Esophagus squamous epithelium (tissue), 5 donors: ENCODE data around the gene NELL1. TPM values are rescaled to one million over a fixed set of nuclear protein-coding genes. Genes with fewer than 3 reads are reported as not detected.

Experiments
- DNase-seq: peaks from one replicate; lab custom pipeline; 2025; lab: John Stamatoyannopoulos, UW
- H3K27ac ChIP-seq, 4 donors: fragments of 200-600 bp; sonication (generic); one replicate each; pipeline ENCODE4 v1.5.1; 2016 to 2019; ENCODE audit warnings: mild to moderate bottlenecking in 1 of 4
- H3K27me3 ChIP-seq, 4 donors: fragments of 200-600 bp; sonication (generic); 1 replicate in 3 of 4; 2 replicates in 1 of 4; pipeline versions ENCODE4 v1.5.1 to v1.6.0; 2017 to 2021; ENCODE audit warnings: antibody characterized with exemption in 1 of 4
- H3K36me3 ChIP-seq, 3 donors: fragments of 200-600 bp; sonication (generic); one replicate each; pipeline ENCODE4 v1.5.1; 2016 to 2019
- H3K4me1 ChIP-seq, 3 donors: fragments of 200-600 bp; sonication (generic); one replicate each; pipeline ENCODE4 v1.5.1; 2017 to 2019
- H3K4me3 ChIP-seq, 4 donors: fragments of 200-600 bp; sonication (generic); 1 replicate in 3 of 4; 2 replicates in 1 of 4; pipeline ENCODE4 v1.5.1; 2016 to 2019; ENCODE audit warnings: mild to moderate bottlenecking in 2 of 4, moderate library complexity in 1 of 4
- H3K9me3 ChIP-seq, 3 donors: fragments of 200-600 bp; sonication (generic); one replicate each; pipeline ENCODE4 v1.5.1; 2016 to 2019
- POLR2A ChIP-seq, 4 donors: fragments of 450-650 bp; IDR thresholded peaks; one replicate each; pipeline ENCODE4 v1.6.1; 2017; ENCODE audit warnings: antibody characterized with exemption in 4 of 4, mild to moderate bottlenecking in 4 of 4, moderate library complexity in 3 of 4
- WGBS, 2 donors: methylation state at CpG; one replicate each; pipeline ENCODE4 v1.1.5; 2018; 5-methylcytosine and 5-hydroxymethylcytosine counted together
- intact Hi-C: fragments of 100-400 bp; cut with DNase I; formaldehyde crosslinking; loops from one replicate; pipeline ENCODE4 v1.15.0; 2022
- total RNA-seq, 4 donors: library from RNA; depleted of rRNA; stranded (reverse); fragments of >200 nt; gene quantifications; one replicate each; pipeline ENCODE4 v1.1.0, GENCODE V29; 2016
- TF ChIP-seq, protein P1 (sequence below), 6 experiments: fragments of 450-650 bp in 4 of 6; fragments of 200-600 bp in 2 of 6; sonication (generic) in 2 of 6; IDR thresholded peaks; one replicate each; pipeline ENCODE4 v1.5.1; 2016 to 2019; ENCODE audit warnings: antibody characterized with exemption in 6 of 6, mild to moderate bottlenecking in 4 of 6, moderate library complexity in 4 of 6
- donor health status: DM: yes; HTN: yes; CAD: no.

Gene NELL1
- total RNA-seq, 4 donors from 2014 or later = 1.5 TPM; not detected in 3

GRCh38 chr11:20880094-20880493 lies 210.7 kb downstream of the NELL1 start:
- WGBS, 2 donors = 67 to 85% methylated on average over 1 of the region's 1 CpG
- TF ChIP-seq, protein P1, sequence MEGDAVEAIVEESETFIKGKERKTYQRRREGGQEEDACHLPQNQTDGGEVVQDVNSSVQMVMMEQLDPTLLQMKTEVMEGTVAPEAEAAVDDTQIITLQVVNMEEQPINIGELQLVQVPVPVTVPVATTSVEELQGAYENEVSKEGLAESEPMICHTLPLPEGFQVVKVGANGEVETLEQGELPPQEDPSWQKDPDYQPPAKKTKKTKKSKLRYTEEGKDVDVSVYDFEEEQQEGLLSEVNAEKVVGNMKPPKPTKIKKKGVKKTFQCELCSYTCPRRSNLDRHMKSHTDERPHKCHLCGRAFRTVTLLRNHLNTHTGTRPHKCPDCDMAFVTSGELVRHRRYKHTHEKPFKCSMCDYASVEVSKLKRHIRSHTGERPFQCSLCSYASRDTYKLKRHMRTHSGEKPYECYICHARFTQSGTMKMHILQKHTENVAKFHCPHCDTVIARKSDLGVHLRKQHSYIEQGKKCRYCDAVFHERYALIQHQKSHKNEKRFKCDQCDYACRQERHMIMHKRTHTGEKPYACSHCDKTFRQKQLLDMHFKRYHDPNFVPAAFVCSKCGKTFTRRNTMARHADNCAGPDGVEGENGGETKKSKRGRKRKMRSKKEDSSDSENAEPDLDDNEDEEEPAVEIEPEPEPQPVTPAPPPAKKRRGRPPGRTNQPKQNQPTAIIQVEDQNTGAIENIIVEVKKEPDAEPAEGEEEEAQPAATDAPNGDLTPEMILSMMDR (IDR thresholded peaks at IDR 0.05) = no peak
- no peak for TF ChIP-seq POLR2A (IDR thresholded peaks at IDR 0.05)
- H3K36me3 ChIP-seq = no peaks in the 10 kb centered on the region
- H3K27ac ChIP-seq = no peak overlapping the region
- no peaks in the 10 kb centered on the region for H3K27me3 ChIP-seq
- no peak for DNase-seq
- no peak overlapping the region for H3K4me3 ChIP-seq
- no peaks in the 10 kb centered on the region for H3K9me3 ChIP-seq
- intact Hi-C loops = no loop called here
- H3K4me1 ChIP-seq = no peaks in the 10 kb centered on the region

DNA sequence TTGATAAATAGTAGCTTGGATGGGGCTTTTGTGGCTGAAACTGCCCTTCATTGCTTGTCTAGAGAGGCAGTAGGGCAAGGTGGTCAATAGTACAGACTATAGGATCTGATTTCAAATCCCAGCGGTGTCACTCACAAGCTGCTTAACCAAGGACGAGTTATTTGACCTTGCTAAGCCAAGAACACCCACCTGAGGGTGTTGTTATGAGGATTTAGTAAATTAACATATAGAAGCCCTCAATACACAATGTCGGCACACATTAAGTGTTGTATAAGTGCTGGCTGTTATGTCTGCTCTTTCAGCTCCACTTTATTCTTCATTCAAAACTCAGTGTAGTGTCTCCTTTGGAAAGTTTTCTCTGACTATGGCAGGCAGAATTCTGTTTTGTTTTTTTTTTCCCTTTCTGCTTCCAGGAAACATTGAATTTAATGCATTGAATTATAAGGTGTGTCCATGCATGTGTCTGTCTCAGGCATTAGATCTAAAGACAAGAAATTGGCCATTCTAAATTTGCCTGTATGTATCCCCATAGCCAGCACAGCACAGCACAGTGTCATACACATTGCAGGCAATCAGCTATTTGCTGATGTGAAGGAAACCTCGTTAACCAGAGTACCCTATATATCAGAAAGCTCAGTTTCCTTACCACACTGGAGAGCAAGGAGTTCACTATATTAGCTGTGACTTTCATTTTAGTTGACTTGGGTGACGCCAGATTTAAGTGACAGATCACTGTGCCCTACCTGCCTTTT lies 212.1 kb downstream of the NELL1 start:
- Histone ChIP-seq H3K4me1 (no peaks in the 10 kb centered on the region), H3K27ac (no peak overlapping the region), H3K27me3 (no peaks in the 10 kb centered on the region), H3K9me3 (no peaks in the 10 kb centered on the region), H3K36me3 (no peaks in the 10 kb centered on the region), H3K4me3 (no peak overlapping the region)
- 34% methylated on average over 5 of the region's 5 CpGs for WGBS, 2 donors
- no peak for TF ChIP-seq POLR2A (IDR thresholded peaks at IDR 0.05)
- TF ChIP-seq, protein P1 (IDR thresholded peaks at IDR 0.05) = no peak
- DNase-seq = no peak
- intact Hi-C loops = no loop called here

DNA sequence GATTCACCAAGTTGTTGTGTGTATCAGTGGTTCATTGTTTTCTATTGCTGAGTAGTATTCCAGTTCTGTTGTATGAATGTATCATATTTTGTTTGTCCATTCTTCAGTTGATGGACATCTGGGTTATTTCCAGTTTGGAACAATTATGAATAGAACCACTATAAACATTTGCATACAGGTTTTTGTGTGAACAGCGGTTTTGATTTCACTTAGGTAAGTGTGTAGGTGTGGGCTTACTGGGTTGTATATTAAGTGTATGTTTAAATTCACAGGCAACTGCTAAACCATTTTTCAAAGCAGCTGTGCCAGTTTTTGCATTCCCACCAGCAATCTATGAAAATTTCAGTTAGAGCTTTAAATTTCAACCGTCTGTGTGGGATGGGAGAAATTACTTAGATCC lies 217.8 kb downstream of the NELL1 start:
- intact Hi-C loops = no loop called here
- WGBS, 2 donors = 66 to 77% methylated on average over 2 of the region's 2 CpGs
- H3K27ac ChIP-seq = no peak overlapping the region

DNA sequence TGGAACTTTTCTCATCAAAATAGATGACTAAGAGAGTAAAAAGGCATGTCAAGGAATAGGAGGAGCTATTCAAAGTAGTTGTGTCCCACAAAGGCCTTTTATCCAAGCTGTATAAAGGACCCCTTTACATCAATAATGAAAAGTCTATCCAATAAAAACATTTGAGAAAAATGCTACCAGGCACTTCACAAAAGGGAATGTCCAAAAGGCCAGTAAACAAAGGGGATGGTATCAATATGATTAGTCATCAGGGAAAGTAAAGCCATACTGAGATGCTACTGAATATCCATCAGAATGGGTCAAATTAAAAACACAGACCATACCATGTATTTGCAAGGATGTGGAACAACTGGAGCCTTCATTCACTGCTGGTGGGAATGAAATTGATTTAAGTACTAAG lies 224.9 kb downstream of the NELL1 start:
- H3K27me3 ChIP-seq = no peaks in the 10 kb centered on the region
- intact Hi-C loops = no loop called here
- H3K9me3 ChIP-seq = no peaks in the 10 kb centered on the region
- no peaks in the 10 kb centered on the region for H3K4me1 ChIP-seq
- no peak for DNase-seq
- no peak overlapping the region for H3K27ac ChIP-seq
- no peak overlapping the region for H3K4me3 ChIP-seq
- no peaks in the 10 kb centered on the region for H3K36me3 ChIP-seq
- TF ChIP-seq, protein P1 (IDR thresholded peaks at IDR 0.05) = no peak
- no peak for TF ChIP-seq POLR2A (IDR thresholded peaks at IDR 0.05)

More for the DNA sequence above, 217.8 kb downstream of the NELL1 start:
- Histone ChIP-seq H3K27me3 (no peaks in the 10 kb centered on the region), H3K4me3 (no peak overlapping the region), H3K9me3 (no peaks in the 10 kb centered on the region), H3K4me1 (no peaks in the 10 kb centered on the region), H3K36me3 (no peaks in the 10 kb centered on the region)
- no peak for DNase-seq
- TF ChIP-seq POLR2A (IDR thresholded peaks at IDR 0.05) = no peak
- TF ChIP-seq, protein P1 (IDR thresholded peaks at IDR 0.05) = no peak

DNA sequence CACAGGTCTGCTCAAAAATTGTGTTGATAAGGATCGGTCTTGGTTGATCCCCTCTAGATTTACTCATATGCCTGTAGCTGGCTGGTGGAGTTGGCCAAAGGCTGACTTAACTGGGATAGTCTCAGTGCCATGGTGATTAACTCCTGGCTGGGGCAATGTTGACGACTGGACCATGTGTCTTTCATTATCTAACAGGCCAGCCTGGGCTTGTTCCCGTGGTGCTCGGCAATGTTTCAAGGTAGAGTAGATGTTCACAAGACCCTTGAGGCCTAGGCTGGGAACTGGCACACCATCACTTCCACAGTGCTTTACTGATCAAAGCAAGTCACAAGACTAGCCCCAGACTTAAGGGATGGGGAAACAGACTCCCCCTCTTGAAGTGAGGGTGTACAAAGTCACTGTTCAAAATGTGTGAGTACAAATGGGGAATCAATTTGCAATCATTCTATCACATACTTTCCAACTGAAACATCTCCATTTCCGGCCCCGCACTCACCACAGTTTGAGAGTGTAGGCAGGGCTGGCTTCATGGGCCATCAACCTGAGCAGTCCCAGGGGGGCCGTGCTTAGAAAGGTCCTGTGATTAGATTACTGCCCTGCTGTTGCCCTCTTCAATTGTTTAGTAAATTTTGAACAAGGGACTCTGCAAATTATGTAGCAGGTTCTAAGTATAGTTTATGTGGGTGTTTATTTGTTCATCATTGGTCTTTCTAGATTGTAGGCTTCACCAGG lies 240.8 kb downstream of the NELL1 start:
- intact Hi-C loops = no loop called here
- no peak for DNase-seq
- H3K4me3 ChIP-seq = no peak overlapping the region
- H3K27me3 ChIP-seq = no peaks in the 10 kb centered on the region
- H3K27ac ChIP-seq = no peak overlapping the region
- H3K9me3 ChIP-seq = no peaks in the 10 kb centered on the region
- WGBS, 2 donors = 61 to 70% methylated on average over 5 to 6 of the region's 7 CpGs
- no peaks in the 10 kb centered on the region for H3K36me3 ChIP-seq
- H3K4me1 ChIP-seq = no peaks in the 10 kb centered on the region
- TF ChIP-seq POLR2A (IDR thresholded peaks at IDR 0.05) = no peak
- TF ChIP-seq, protein P1 (IDR thresholded peaks at IDR 0.05) = no peak
